ENCODE results near the gene TM9SF4. TPM values are rescaled to one million over a fixed set of nuclear protein-coding genes. Genes with fewer than 3 reads are reported as not detected.
"Not testable (repeated sequence)": the region's sequence is repeated elsewhere in the genome, so short reads cannot be mapped to it uniquely, and the experiment has no call there.

The TM9SF4 gene
- total RNA-seq, 1 experiment from 2014 or later, result 54.4 TPM

DNA sequence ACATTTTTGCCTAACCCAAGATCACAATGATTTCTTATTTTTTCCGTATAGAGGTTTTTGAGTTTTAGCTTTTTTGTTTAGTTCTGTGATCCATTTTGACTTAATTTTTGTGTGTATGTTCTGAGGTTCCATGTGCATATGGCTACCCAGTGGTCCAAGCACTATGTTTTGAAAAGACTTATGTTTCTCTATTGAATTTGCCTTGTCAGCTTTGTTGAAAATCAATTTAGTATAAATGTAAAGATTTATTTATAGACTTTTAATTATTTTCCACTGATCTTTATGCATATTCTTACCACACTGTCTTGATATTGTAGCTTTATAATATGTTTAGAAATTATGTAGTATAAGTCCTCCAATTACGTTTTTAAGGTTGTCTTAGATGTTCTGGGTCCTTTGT is 10.2 kb downstream of the TM9SF4 start:
- Histone ChIP-seq H3K4me1 (ENCODE audit: insufficient read depth, low read length, poor library complexity, severe bottlenecking) (peaks cover 8% of the 10 kb centered on the region), H3K27me3 (replicated peaks; ENCODE audit: insufficient read depth, low read depth, low read length, poor library complexity) (no peaks in the 10 kb centered on the region), H3K27ac (ENCODE audit: low read depth, low read length, poor library complexity, severe bottlenecking) (no peak overlapping the region), H3K9me3 (ENCODE audit: low read depth, low read length, poor library complexity, severe bottlenecking) (no peaks in the 10 kb centered on the region), H3K4me3 (ENCODE audit: low read depth, low read length, poor library complexity, severe bottlenecking) (no peak overlapping the region), H3K36me3 (ENCODE audit: insufficient read depth, low read length, poor library complexity, severe bottlenecking) (peaks cover 6% of the 10 kb centered on the region)
- POLR2A ChIA-PET (ENCODE audit: low non-redundant PET), result no interaction called here
- no TSS peak for BruUV-seq (replicated peaks)
- TF ChIP-seq EZH2 (IDR thresholded peaks at IDR 0.05; ENCODE audit: borderline replicate concordance, low read depth, low read length, poor library complexity, severe bottlenecking), result no peak
- TF ChIP-seq, protein P1, sequence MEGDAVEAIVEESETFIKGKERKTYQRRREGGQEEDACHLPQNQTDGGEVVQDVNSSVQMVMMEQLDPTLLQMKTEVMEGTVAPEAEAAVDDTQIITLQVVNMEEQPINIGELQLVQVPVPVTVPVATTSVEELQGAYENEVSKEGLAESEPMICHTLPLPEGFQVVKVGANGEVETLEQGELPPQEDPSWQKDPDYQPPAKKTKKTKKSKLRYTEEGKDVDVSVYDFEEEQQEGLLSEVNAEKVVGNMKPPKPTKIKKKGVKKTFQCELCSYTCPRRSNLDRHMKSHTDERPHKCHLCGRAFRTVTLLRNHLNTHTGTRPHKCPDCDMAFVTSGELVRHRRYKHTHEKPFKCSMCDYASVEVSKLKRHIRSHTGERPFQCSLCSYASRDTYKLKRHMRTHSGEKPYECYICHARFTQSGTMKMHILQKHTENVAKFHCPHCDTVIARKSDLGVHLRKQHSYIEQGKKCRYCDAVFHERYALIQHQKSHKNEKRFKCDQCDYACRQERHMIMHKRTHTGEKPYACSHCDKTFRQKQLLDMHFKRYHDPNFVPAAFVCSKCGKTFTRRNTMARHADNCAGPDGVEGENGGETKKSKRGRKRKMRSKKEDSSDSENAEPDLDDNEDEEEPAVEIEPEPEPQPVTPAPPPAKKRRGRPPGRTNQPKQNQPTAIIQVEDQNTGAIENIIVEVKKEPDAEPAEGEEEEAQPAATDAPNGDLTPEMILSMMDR (conservative IDR thresholded peaks at IDR 0.05; ENCODE audit: low read depth, low read length), result no peak
- DNase-seq (ENCODE audit: low spot score), result no peak
- CTCF ChIA-PET, result no interaction called here
- intact Hi-C loops (cut with micrococcal nuclease; ENCODE audit: unreplicated experiment), result no loop called here

DNA sequence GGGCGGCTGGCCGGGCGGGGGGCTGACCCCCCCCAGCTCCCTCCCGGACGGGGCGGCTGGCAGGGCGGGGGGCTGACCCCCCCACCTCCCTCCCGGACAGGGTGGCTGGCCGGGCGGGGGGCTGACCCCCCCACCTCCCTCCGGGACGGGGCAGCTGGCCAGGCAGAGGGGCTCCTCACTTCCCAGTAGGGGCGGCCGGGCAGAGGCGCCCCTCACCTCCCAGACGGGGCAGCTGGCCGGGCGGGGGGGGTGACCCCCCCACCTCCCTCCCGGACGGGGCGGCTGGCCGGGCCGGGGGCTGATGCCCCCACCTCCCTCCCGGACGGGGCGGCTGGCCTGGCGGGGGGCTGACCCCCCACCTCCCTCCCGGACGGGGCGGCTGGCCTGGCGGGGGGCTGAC is 12.4 kb downstream of the TM9SF4 start:
- CTCF ChIA-PET; BruUV-seq (replicated peaks); H3K27ac ChIP-seq (ENCODE audit: low read depth, low read length, poor library complexity, severe bottlenecking); H3K4me3 ChIP-seq (ENCODE audit: low read depth, low read length, poor library complexity, severe bottlenecking); intact Hi-C loops (cut with micrococcal nuclease; ENCODE audit: unreplicated experiment); DNase-seq (ENCODE audit: low spot score); H3K27me3 ChIP-seq (replicated peaks; ENCODE audit: insufficient read depth, low read depth, low read length, poor library complexity); POLR2A ChIA-PET (ENCODE audit: low non-redundant PET); H3K4me1 ChIP-seq (ENCODE audit: insufficient read depth, low read length, poor library complexity, severe bottlenecking); H3K36me3 ChIP-seq (ENCODE audit: insufficient read depth, low read length, poor library complexity, severe bottlenecking); H3K9me3 ChIP-seq (ENCODE audit: low read depth, low read length, poor library complexity, severe bottlenecking): not testable (repeated sequence)

DNA sequence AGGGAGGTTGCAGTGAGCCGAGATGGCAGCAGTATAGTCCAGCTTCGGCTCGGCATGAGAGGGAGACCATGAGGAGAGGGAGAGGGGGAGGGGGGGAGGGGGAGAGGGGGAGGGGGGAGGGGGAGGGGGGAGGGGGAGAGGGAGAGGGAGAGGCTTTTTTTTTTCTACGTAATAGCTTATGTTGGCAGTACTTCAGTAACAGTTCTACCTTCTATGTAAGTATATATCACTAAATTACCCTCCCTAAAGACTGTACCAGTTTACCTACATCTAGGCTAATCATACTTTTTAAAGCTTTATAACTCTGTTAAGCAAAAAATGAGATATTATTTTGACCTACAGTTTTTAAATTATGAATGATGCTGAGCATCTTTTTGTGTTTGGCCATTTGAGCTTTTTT is 13.6 kb downstream of the TM9SF4 start:
- no peaks in the 10 kb centered on the region for H3K27me3 ChIP-seq (replicated peaks; ENCODE audit: insufficient read depth, low read depth, low read length, poor library complexity)
- H3K36me3 ChIP-seq (ENCODE audit: insufficient read depth, low read length, poor library complexity, severe bottlenecking), result no peaks in the 10 kb centered on the region
- H3K9me3 ChIP-seq (ENCODE audit: low read depth, low read length, poor library complexity, severe bottlenecking), result no peaks in the 10 kb centered on the region
- H3K4me3 ChIP-seq (ENCODE audit: low read depth, low read length, poor library complexity, severe bottlenecking), result no peak overlapping the region
- no peak for DNase-seq (ENCODE audit: low spot score)
- TF ChIP-seq, protein P1 (conservative IDR thresholded peaks at IDR 0.05; ENCODE audit: low read depth, low read length), result no peak
- TF ChIP-seq EZH2 (IDR thresholded peaks at IDR 0.05; ENCODE audit: borderline replicate concordance, low read depth, low read length, poor library complexity, severe bottlenecking), result no peak
- ChIA-PET POLR2A (ENCODE audit: low non-redundant PET) (no interaction called here), CTCF (interaction anchor here (0.6 kb wide), 2 partner anchors 18 to 333 kb away, joined by 3 read pairs; no protein-coding TSS in a partner anchor)
- BruUV-seq (replicated peaks), result no TSS peak
- H3K4me1 ChIP-seq (ENCODE audit: insufficient read depth, low read length, poor library complexity, severe bottlenecking), result no peaks in the 10 kb centered on the region
- H3K27ac ChIP-seq (ENCODE audit: low read depth, low read length, poor library complexity, severe bottlenecking), result no peak overlapping the region
- intact Hi-C loops (cut with micrococcal nuclease; ENCODE audit: unreplicated experiment), result no loop called here

DNA sequence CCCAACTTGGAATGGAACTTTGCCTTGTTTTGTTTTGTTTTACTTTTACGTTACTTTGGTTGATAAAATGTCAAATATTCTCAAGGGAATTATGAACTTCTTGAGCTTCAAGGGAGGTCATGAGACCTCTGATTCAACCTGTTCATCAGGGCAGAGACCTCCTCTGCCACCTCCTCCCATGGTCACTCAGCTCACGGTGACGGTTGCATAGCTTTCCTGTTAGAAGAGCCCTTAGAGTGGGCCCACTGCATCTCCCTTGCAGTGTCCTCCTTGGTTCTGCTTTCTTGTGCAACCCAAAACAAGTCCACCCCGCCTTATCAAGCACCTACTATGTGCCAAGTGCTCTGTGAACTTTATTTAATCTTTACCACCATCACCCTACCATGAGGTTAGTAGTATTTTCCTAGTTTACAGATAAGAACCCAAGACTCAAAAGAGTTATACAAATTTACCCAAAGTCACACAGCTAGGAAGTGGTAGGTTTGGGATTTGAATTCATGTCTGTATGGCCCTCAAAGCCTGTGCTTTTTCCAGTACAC is 15.5 kb downstream of the TM9SF4 start:
- TF ChIP-seq, protein P1 (conservative IDR thresholded peaks at IDR 0.05; ENCODE audit: low read depth, low read length), result no peak
- TF ChIP-seq EZH2 (IDR thresholded peaks at IDR 0.05; ENCODE audit: borderline replicate concordance, low read depth, low read length, poor library complexity, severe bottlenecking), result no peak
- POLR2A ChIA-PET (ENCODE audit: low non-redundant PET), result no interaction called here
- Histone ChIP-seq H3K4me3 (ENCODE audit: low read depth, low read length, poor library complexity, severe bottlenecking) (no peak overlapping the region), H3K27me3 (replicated peaks; ENCODE audit: insufficient read depth, low read depth, low read length, poor library complexity) (no peaks in the 10 kb centered on the region), H3K9me3 (ENCODE audit: low read depth, low read length, poor library complexity, severe bottlenecking) (no peaks in the 10 kb centered on the region), H3K4me1 (ENCODE audit: insufficient read depth, low read length, poor library complexity, severe bottlenecking) (no peaks in the 10 kb centered on the region), H3K27ac (ENCODE audit: low read depth, low read length, poor library complexity, severe bottlenecking) (no peak overlapping the region), H3K36me3 (ENCODE audit: insufficient read depth, low read length, poor library complexity, severe bottlenecking) (no peaks in the 10 kb centered on the region)
- no TSS peak for BruUV-seq (replicated peaks)
- CTCF ChIA-PET, result no interaction called here
- no peak for DNase-seq (ENCODE audit: low spot score)
- intact Hi-C loops (cut with micrococcal nuclease; ENCODE audit: unreplicated experiment), result no loop called here

Data from A673 (cell line).